Measurements from ENCODE around the gene TENT5C.

- TF ChIP-seq CTCF (conservative IDR thresholded peaks at IDR 0.05 in 1 of 2, IDR thresholded peaks at IDR 0.05 in 1 of 2; ENCODE audit: extremely low read depth in 1 of 2, insufficient read depth in 1 of 2, low read depth in 1 of 2, low read length in 2 of 2) (no peak), EZH2 (IDR thresholded peaks at IDR 0.05; ENCODE audit: borderline replicate concordance, low read length) (no peak)
Measured at GRCh38 chr1:117561071-117561470, 44.8 kb upstream of the TENT5C start.

Data from mammary epithelial cell (primary cell).